ENCODE results near the gene ZBTB20. TPM values are rescaled to one million over a fixed set of nuclear protein-coding genes. Genes with fewer than 3 reads are reported as not detected.

ZBTB20 gene
- total RNA-seq, 3 donors from 2014 or later, result 62.9 to 150 (median 109) TPM

DNA sequence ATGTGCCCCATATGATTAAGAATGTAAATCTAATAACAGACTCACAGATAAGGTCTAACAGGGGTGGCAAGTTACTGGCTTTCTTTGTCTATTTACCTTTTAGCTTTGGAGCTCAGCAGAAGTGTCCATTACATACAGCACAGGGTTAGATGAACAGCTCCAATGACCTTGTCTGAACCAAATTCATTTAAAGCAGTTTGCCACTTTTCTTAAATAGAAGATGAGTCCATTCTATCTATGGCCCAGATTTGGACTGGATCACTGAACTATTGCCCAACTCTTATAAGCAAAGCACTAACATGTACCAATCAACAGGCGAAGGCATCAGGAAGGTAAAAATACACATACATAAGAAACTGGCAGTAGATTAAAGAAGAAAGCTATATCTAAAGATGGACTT is 638.9 kb downstream of the ZBTB20 start:
- Histone ChIP-seq H3K27me3 (no peaks in the 10 kb centered on the region), H3K27ac (no peak overlapping the region), H3K36me3 (no peaks in the 10 kb centered on the region), H3K9me3 (no peaks in the 10 kb centered on the region), H3K4me1 (no peaks in the 10 kb centered on the region), H3K4me3 (no peak overlapping the region)
- DNase-seq (ENCODE audit: low spot score in 2 of 2), result no peak
- TF ChIP-seq CTCF (IDR thresholded peaks at IDR 0.05) (no peak), POLR2A (IDR thresholded peaks at IDR 0.05) (no peak), POLR2AphosphoS5 (IDR thresholded peaks at IDR 0.05) (no peak)
- intact Hi-C loops (cut with DNase I; ENCODE audit: low total_unique reads), result no loop called here

DNA sequence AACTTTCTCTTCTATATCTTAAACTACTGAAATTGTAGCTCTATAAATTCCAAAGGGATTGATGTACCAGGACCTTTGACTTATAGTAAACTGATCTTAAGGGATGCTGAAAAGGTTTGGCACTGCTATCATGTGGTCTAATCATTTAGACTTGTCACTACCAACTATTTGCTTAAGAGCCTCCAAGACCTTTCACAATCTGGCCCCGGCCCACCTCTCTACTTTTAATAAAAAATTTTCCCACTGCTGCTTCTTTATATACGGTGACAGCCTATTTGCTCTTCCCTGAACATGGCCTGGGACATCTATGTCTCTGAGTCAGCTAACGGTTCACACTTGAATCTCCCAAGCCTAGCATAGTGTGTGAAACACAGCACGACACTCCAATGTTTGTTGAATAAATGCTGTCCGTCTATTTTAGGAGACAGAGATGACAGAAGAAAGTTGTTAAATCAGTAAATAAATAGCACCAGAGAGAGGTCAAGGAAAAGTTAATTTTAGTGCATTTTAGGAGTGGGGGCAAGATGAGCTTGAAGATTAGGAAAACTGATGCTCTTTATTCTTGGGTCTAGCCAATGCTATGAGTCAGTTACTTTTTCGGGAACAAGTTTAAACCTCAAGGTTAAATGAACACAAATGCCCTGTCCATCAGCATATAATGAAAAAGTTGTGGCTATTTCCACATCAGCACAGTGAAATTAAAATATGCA is 640.3 kb downstream of the ZBTB20 start:
- no peak overlapping the region for H3K27ac ChIP-seq

GRCh38 chr3:114504941-114505628 is 642.0 kb downstream of the ZBTB20 start:
- TF ChIP-seq POLR2AphosphoS5 (IDR thresholded peaks at IDR 0.05) (no peak), CTCF (IDR thresholded peaks at IDR 0.05) (no peak), POLR2A (IDR thresholded peaks at IDR 0.05) (no peak)
- no peaks in the 10 kb centered on the region for H3K27me3 ChIP-seq
- no peaks in the 10 kb centered on the region for H3K4me1 ChIP-seq
- no peak for DNase-seq (ENCODE audit: low spot score in 2 of 2)
- intact Hi-C loops (cut with DNase I; ENCODE audit: low total_unique reads), result no loop called here
- no peak overlapping the region for H3K4me3 ChIP-seq
- no peaks in the 10 kb centered on the region for H3K36me3 ChIP-seq
- H3K27ac ChIP-seq, result no peak overlapping the region
- H3K9me3 ChIP-seq, result no peaks in the 10 kb centered on the region

More for the DNA sequence above, 640.3 kb downstream of the ZBTB20 start:
- TF ChIP-seq POLR2AphosphoS5 (IDR thresholded peaks at IDR 0.05), result no peak
- no peaks in the 10 kb centered on the region for H3K36me3 ChIP-seq
- H3K27me3 ChIP-seq, result no peaks in the 10 kb centered on the region
- H3K4me1 ChIP-seq, result no peaks in the 10 kb centered on the region
- no peaks in the 10 kb centered on the region for H3K9me3 ChIP-seq
- no peak for DNase-seq (ENCODE audit: low spot score in 2 of 2)
- intact Hi-C loops (cut with DNase I; ENCODE audit: low total_unique reads), result no loop called here
- H3K4me3 ChIP-seq, result no peak overlapping the region

- intact Hi-C loops (cut with DNase I; ENCODE audit: low total_unique reads), result no loop called here
- TF ChIP-seq POLR2A (IDR thresholded peaks at IDR 0.05) (no peak), CTCF (IDR thresholded peaks at IDR 0.05) (no peak), POLR2AphosphoS5 (IDR thresholded peaks at IDR 0.05) (no peak)
- H3K4me1 ChIP-seq, result no peaks in the 10 kb centered on the region
- H3K27ac ChIP-seq, result no peak overlapping the region
- no peak overlapping the region for H3K4me3 ChIP-seq
- H3K36me3 ChIP-seq, result no peaks in the 10 kb centered on the region
- no peak for DNase-seq (ENCODE audit: low spot score in 2 of 2)
- no peaks in the 10 kb centered on the region for H3K9me3 ChIP-seq
- no peaks in the 10 kb centered on the region for H3K27me3 ChIP-seq
Observed at GRCh38 chr3:114502204-114502603, 644.9 kb downstream of the ZBTB20 start.

GRCh38 chr3:114499976-114500375 is 647.1 kb downstream of the ZBTB20 start:
- no peaks in the 10 kb centered on the region for H3K27me3 ChIP-seq
- no peak for DNase-seq (ENCODE audit: low spot score in 2 of 2)
- H3K9me3 ChIP-seq, result no peaks in the 10 kb centered on the region
- intact Hi-C loops (cut with DNase I; ENCODE audit: low total_unique reads), result no loop called here
- TF ChIP-seq POLR2A (IDR thresholded peaks at IDR 0.05) (no peak), POLR2AphosphoS5 (IDR thresholded peaks at IDR 0.05) (no peak), CTCF (IDR thresholded peaks at IDR 0.05) (no peak)
- no peak overlapping the region for H3K4me3 ChIP-seq
- no peaks in the 10 kb centered on the region for H3K36me3 ChIP-seq
- no peak overlapping the region for H3K27ac ChIP-seq
- no peaks in the 10 kb centered on the region for H3K4me1 ChIP-seq
